GM18517 (cell line): Measurements from ENCODE around the gene AXIN1.

ENCODE experiments used
- ATAC-seq: cut with Tn5 transposase; IDR thresholded peaks from one replicate; pipeline ENCODE4 v1.9.1; 2021; ENCODE audit warnings: mild to moderate bottlenecking, moderate library complexity; ENCODE audit not compliant: unreplicated experiment

Gene AXIN1

GRCh38 chr16:253833-254232, 98.7 kb downstream of the AXIN1 start:
- no peak for ATAC-seq

GRCh38 chr16:252366-253337, 99.9 kb downstream of the AXIN1 start:
- ATAC-seq: peak; percentile 51

DNA sequence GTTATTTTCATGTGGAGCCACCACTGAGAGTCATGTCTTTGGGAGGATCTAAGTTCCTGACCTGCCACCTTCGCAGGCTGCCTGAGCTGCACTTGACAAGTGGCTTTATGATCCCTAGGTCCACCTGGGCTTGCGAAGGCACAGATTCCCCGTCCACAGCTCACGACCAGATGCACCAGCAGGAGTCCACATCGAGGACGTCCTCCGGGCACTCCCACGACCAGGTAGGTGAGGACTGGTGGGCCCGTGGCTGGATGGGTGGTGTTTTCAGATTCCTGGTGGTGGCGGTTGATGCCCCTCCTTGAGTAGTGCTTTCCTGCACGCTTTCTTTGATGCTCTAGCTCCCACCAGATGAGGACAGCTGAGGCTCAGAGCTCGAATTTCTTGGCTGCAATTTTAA, 103.1 kb downstream of the AXIN1 start:
- no peak for ATAC-seq

DNA sequence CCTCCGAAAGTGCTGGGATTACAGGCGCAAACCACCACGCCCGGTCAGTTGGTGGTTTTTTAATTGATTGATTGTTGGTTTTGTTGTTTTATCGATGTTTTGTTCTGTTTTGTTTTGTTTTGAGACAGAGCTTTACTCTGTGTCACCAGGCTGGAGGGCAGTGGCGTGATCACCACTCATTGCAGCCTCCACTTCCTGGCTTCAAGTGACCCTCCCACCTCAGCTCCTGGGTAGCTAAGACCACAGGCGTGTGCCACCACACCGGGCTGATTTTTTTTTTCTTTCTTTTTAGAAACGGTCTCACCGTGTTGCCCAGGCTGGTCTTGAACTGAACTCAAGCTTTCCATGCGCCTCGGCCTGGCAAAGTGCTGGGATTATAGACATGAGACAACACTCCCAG, 105.5 kb downstream of the AXIN1 start:
- ATAC-seq: no peak

DNA sequence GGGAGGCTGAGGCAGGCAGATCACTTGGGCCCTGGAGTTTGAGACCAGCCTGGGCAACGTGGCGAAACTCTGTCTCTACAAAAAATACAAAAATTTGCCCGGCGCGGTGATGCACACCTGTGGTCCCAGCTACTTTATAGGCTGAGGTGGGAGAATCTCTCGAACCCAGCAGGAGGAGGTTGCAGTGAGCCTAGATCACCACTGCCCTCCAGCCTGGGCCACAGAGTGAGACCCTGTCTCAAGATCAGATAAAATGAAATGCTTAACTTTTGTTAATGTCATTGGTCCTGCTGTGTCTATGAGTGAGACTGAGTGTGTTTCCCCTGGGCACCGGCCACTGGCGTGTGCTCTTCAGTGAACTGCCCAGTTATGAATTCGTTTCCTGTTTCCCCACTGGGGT, 107.4 kb downstream of the AXIN1 start:
- no peak for ATAC-seq

DNA sequence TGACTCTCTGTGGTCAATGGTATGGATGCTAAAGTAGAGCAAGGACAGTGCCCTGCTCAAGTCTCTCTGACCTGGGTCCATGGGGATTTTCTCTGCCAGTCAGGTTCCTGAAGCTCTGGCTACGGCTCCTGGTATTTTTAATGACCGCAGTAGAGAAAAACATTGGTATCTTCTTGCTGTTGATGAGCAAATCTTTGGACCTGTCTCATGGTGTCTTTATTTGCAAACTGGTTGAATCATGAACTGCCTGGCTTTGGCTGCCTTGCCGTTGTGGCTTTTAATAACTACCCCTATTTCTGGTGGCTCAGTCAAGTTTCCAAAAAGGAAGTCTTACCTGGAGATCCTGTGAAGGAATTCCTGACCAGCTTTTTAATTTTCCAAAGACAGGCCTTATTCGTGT, 109.2 kb downstream of the AXIN1 start:
- no peak for ATAC-seq

GRCh38 chr16:242281-242680, 110.2 kb downstream of the AXIN1 start:
- no peak for ATAC-seq

GRCh38 chr16:240559-240958, 112.0 kb downstream of the AXIN1 start:
- ATAC-seq: no peak

GRCh38 chr16:239948-240277, 112.6 kb downstream of the AXIN1 start:
- ATAC-seq: no peak
